ENCODE data around the gene CAPS.
"Not testable (repeated sequence)": the region's sequence is repeated elsewhere in the genome, so short reads cannot be mapped to it uniquely, and the experiment has no call there.

CAPS gene

DNA sequence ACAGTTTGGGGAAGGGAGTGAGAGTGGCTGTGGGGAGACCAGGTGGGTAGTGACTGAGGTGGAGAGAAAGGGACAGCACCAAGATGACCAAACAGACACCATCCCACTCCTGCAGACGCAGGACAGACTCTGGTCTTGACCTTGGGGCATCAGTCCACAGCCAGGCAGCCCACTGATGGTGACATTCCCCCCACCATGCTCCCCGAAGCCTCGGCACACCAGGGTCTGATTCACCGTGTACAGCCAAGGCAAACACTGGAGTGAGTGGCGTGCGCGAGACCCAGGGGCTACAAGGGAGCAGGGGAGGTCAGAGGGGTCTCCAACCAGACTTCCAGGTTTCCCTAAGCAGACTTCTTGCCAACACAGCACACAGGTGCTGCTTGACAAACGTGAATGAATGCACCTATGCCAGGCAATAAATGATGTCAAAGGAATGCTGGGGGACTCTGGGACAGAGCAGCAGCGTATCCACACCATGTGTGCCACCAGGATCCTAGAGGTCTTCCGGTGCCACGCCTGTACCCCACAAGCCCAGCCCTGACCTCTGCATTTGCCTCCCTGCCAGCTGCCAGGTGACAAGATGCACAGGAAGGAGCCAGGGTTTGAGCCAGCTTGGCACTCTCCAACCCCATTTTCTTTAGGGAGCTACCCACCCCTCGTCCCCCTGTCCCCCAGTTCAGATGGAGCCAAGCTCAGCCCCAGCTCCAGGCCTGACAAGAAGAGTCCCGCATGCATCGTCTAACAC is 45.4 kb downstream of the CAPS start:
- DNase-seq: no peak

DNA sequence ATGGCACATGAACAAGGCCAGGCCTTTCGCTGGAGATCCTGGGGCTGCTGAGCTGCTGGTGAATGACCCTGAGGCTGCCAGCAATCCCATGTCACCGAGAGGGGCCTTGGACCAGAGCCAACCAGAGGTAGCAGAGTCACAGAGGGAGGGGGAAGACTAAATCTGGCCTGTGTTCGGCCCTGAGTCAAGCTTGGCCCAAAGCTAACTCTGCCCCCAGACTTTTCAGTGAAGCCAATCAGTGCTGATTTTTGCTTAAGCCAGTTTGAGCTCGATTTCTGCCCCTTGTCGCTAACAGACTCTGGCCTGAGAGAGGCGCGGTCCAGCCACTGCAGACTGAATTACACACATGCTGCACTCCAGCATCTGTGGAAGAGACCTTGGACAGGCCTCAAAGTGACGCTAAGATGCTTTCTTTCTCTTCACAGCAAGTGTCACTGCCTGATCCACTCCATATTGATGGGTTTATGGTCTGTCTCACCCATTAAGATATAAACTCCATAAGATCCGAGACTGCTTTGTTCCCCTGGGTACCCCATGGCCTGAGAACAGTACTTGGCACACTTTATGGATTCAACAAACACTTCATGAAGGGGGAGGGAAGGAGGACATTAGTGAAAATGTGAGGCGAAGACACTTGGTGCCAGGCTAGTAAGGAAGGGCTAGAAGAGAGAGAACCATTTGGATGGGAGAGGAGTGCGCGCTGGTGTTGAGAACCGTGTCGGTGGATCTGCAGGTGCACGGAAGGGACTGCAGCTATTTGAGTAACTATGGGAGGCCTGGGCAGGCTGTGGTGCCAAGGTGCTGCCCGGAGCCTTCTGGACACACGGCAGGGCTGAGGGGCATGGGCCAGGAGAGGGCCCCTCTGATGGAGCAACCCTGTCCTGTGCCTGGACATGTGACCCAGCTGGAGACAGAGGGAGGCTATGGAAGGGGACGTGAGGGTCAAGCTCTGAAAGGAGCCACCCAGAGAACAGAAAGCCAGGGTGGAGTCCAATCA is 46.2 kb downstream of the CAPS start:
- no peak for DNase-seq

DNA sequence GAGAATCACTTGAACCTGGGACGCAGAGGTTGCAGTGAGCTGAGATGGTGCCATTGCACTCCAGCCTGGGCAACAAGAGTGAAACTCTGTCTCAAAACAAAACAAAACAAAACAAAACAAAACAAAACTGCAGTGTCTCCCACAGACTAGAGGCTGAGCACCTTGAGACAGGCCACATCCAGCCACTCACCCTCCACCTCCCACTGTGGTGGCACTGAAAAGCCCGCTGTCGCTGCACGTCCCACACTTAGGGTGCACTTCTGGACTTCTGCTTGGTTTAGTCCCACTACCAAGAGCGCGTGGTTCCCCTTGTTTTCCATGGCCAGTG is 47.6 kb downstream of the CAPS start:
- DNase-seq: not testable (repeated sequence)

DNA sequence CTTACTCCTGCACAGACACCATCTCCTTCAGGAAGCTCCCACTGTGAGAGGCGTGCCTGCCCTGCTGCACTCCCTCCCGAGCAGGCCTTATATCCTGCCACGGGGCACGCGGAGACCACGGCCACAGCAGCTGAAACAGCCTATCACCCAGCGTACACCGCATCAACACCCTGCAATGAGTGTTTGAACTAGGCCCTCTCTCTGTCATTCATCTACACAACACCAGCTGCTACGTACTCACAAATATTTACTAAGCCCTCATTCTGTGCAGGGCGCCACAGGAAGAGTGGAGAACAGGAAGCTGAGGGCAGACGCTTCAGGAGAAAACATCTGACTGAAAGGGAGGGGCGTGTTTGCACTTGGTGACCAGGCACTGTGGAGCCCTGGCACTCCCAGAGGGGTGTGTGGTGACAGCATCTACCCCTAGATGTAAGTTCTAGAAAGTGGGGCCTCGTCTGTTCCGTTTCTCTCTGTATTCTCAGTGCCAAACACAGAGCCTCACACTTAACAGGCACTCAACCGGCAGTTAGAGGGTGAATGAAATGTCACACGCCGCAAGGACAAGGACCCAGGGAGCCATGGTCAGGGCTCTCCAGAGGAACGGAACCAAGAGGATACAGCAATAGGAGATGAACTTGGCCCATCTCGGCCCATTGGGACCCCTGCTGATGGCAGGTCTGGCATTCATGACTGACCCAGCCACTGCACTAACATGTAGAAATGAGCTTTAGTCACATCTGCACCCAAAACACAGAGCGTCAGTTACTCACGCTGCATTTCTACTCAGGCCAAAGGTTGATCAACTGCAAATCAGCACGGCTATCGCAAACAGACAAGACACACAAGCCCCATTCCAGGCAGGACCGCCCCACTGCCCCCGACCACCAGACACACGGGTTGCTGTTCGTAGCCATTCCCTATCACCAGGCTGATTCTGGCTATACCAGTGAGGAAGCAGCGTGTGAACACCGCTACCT is 48.2 kb downstream of the CAPS start:
- DNase-seq: peak; percentile 37

DNA sequence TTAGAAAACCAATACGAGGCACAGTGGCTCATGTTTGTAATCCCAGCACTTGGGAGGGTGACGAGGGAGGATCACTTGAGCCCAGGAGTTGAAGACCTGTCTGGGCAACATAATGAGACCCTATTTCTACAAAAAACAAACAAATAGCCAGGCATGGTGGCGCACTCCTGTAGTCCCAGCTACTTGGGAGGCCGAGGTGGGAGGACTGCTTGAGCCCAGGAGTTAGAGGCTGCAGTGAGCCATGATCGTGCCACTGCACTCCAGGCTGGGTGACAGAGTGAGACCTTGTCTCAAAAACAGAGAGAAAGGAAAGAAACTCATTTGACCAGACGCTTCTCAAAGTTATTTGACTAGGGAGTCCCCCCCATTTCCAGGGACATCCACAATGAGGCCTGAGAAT is 49.2 kb downstream of the CAPS start:
- DNase-seq: not testable (repeated sequence)

DNA sequence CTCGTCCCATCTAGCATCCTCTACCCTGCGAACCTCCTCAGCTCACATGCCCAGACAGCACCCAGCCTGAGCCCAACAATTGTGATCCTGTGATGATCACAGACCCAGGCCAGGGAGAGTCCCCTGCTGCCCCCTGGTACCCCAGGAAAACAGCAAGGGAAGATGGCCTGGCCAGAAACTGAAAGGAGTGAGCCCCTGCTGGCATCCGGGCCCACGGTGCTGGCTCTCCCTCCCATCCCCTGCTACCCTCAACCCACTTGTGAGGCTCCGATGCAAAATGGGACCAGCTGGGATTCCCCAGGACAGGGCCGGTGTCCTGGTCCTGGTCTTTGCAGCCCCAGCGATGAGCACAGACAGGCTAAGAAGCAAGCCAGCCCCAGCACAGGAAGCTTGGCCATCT is 49.8 kb downstream of the CAPS start:
- no peak for DNase-seq

DNA sequence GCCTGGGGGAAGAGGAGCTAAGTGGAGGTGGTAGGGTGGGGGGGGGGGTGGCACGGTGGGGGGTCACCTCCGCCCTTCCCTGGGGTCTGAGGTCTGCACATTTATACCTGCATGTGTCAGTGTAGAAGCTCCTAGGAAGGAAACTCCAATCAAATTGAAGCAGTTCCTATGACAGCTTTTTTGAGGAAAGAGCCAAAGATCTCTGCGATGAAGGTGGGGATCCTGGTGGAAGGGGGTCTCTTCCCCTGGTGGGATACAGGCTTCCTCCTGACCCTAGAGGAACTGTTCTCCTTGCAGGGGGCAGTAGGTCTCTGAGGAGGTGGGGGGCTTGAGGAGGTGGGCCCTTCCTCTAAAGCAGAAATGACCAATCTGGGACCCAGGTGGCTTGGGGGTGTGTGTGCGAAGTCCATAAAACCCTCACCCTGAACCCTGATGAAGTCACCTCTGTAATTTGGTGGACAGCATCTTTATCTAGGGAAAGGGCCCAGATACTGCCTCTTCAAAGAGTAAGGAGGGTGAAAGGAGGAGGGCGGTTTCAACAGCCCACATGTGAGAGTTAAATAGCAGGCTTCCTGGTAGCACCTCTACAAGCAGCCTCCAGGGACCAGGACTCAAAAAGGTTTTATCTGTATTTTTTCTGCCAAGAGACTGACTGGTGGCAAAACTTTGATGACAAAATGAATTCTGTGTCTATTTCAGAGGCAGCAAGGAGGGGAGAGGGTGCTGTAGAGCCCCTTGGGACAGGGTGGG is 50.9 kb downstream of the CAPS start:
- no peak for DNase-seq
